ENCODE data around the gene HSD17B2.

DNA sequence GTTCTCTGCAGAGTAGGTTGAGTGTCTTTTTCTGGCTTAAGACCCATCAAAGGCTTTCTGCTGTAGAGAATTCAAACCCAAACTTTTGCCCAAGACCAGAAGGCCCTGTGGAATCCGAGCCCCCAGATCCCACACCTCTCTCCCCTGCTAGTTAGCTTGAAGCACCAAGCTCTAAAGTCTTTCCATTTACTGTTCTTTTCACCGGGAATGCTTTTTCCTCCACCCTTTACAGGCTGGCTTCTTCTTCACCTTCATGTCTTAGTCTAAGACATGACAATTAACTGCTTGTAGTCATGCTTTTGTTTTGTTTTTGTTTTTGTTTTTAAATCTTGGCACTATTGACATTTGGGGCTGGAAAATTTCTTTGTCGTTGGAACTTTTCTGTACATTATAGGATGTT is 15.5 kb downstream of the HSD17B2 start:
- TF ChIP-seq GATA2 (IDR thresholded peaks at IDR 0.05; ENCODE audit: low read depth, low read length) (no peak), GATA3 (IDR thresholded peaks at IDR 0.05; ENCODE audit: low read depth, low read length) (no peak)
